DOHH2 (cell line): Measurements from ENCODE around the gene C12orf76.

Source experiments
- EZH2phosphoT487 ChIP-seq: fragments of 200-600 bp; sonication (generic); IDR thresholded peaks from 2 replicates; pipeline ENCODE4 v1.6.1; 2017; ENCODE audit warnings: borderline replicate concordance, mild to moderate bottlenecking, antibody characterized with exemption, low read length, moderate library complexity, mixed read lengths
- TF ChIP-seq, protein P1 (sequence below): fragments of 200-600 bp; sonication (generic); IDR thresholded peaks from one replicate; pipeline ENCODE4 v1.5.1; 2014; ENCODE audit warnings: antibody characterized with exemption, mild to moderate bottlenecking, low read depth, low read length; ENCODE audit not compliant: poor library complexity, severe bottlenecking

DNA sequence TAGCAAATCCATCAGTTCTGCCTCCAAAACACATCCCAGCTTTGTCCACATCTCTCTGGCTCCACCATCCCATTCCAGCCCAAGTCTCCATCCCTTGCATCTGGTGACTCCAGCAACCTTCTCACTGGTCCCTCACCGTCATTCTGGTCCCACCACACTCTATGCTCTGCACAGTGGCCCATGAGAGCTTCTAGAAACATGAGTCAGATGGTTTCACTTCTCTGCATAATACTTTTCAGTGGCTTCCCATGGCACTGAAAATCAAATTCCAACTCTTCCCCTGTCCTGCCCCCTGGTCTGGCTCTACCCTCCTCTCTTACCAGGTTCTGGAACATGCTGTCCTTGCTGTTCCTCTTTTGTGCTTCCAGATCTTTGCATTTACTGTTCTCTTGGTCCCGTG lies 17.2 kb upstream of the C12orf76 start:
- TF ChIP-seq, protein P1, sequence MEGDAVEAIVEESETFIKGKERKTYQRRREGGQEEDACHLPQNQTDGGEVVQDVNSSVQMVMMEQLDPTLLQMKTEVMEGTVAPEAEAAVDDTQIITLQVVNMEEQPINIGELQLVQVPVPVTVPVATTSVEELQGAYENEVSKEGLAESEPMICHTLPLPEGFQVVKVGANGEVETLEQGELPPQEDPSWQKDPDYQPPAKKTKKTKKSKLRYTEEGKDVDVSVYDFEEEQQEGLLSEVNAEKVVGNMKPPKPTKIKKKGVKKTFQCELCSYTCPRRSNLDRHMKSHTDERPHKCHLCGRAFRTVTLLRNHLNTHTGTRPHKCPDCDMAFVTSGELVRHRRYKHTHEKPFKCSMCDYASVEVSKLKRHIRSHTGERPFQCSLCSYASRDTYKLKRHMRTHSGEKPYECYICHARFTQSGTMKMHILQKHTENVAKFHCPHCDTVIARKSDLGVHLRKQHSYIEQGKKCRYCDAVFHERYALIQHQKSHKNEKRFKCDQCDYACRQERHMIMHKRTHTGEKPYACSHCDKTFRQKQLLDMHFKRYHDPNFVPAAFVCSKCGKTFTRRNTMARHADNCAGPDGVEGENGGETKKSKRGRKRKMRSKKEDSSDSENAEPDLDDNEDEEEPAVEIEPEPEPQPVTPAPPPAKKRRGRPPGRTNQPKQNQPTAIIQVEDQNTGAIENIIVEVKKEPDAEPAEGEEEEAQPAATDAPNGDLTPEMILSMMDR = no peak
- no peak for TF ChIP-seq EZH2phosphoT487
